GM12891 (cell line): Measurements from ENCODE around the gene PCED1B.

Experiments used
- DNase-seq: peaks from one replicate; pipeline ENCODE4 v3.0.0; 2011; ENCODE audit warnings: low spot score; ENCODE audit not compliant: insufficient read length
- FAIRE-seq: peaks from 2 replicates; lab custom pipeline; 2011; peaks lifted over from hg19 to GRCh38; lab: Jason Lieb, UNC
- PAX5 ChIP-seq: IDR thresholded peaks from 2 replicates; pipeline ENCODE4 v1.6.1; 2011; ENCODE audit warnings: low read length, moderate library complexity, mild to moderate bottlenecking; ENCODE audit not compliant: insufficient read depth, severe bottlenecking
- POLR2A ChIP-seq: IDR thresholded peaks from 2 replicates; pipeline ENCODE4 v1.6.1; 2011; ENCODE audit warnings: low read depth, low read length, control low read depth
- POLR2AphosphoS5 ChIP-seq: IDR thresholded peaks from 2 replicates; pipeline ENCODE4 v1.6.1; 2011; ENCODE audit warnings: low read depth, low read length, control low read depth
- POU2F2 ChIP-seq: IDR thresholded peaks from 2 replicates; pipeline ENCODE4 v1.6.1; 2011; ENCODE audit warnings: low read depth, mild to moderate bottlenecking, control low read depth, low read length, moderate library complexity
- SPI1 ChIP-seq: IDR thresholded peaks from 2 replicates; pipeline ENCODE4 v1.6.1; 2011; ENCODE audit warnings: low read depth, low read length, control low read depth
- TAF1 ChIP-seq: IDR thresholded peaks from 2 replicates; pipeline ENCODE4 v1.6.1; 2011; ENCODE audit warnings: low read depth, low read length, control low read depth

The PCED1B gene

DNA sequence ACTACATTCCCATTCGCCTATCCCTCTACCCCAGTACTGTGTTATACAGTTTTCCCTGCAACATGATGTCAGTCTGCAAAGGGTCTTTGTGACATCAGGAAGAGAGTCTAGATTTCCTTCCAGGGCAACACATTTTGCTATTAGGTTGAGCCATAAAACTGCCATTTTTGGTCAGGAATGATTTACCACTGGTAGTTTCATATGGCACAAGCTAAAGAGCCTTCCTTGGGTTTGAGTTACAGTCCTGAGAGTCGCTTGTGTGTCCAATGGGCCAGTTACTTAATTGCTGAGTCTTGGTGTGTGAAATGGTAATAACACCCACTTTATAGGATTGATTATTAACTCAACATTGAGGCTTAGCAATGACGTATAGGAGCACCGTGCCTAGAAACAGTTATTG lies 23.0 kb downstream of the PCED1B start:
- TF ChIP-seq POLR2AphosphoS5 (no peak), PAX5 (no peak), POU2F2 (no peak), TAF1 (no peak), POLR2A (no peak), SPI1 (no peak)

DNA sequence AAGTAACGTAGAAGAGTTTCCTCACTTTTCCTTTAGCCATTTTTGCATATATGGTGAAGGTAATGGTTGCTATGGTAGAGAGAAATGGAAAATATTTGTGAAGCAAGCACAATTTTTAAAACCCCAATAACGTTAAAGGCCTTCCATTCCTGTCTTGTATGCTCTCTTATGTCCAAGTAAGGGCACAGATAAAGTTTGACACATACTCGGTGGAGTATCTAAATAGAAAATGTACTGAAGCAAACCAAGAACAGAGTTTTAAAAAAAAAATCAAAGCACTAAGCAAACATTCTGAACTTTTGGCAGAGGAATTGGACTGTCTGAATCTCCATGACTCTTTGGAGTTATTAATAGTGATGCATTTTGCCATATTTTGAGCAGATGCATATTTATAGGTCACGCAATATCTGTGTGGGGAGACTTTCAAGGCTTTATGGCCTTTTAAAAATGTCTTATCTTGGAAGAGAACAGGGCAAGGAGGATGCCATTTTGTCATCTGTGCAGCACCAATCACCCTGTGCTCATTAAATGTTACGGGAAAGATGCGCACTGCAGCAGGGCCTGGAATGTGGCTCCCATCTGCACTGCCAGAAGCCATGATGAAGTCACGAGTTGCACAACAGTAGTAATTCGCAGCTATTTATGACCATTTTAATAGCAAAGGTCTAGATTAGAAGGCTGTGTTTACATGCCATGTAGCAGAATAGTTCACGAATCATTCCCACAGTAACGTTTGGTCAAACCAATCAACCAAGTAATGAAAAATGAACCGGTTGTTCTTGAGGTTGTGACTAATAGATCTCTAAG lies 23.6 kb downstream of the PCED1B start:
- no peak for TF ChIP-seq TAF1
- no peak for FAIRE-seq

More for the DNA sequence above, 23.0 kb downstream of the PCED1B start:
- DNase-seq: no peak
- FAIRE-seq: no peak

DNA sequence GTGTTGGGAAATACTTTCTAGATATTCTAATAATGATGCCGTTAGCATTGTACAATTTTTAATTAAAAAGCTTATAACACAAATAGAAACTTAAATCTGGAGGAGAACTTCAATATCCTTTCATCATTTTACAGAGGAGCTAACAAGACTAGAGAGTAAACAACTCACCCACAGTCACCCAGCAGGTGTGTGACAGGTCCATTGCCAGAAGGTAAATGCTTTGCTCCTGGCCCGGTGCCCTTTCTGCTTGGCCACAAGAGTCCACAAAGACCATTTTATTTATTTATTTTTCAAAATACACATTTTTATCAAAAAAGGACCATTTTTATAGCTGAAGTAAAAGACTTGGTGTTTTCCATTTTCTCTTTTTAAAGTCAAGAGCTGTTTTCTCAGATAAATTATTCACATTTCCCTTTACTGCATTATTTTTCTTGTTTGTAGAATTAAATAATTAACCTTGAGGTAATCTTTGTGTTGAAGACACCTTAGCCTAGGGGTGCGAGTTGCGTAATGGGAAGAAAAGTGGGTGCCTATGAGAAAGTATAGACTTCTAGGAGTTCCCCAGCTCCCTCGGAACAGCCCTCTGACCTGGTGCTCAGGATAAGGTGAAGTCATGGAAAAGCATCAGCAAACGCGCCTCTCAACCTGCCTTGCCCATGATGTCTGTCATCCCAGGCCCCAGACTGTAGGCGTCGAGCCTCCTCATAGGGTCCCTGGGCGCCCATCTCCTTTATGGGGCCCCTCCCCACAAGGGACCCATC lies 26.7 kb downstream of the PCED1B start:
- DNase-seq (no peak), FAIRE-seq (no peak)
- TF ChIP-seq SPI1 (no peak), POLR2A (no peak), POU2F2 (no peak), POLR2AphosphoS5 (no peak), PAX5 (no peak), TAF1 (no peak)

More for the DNA sequence above, 23.6 kb downstream of the PCED1B start:
- DNase-seq: no peak

DNA sequence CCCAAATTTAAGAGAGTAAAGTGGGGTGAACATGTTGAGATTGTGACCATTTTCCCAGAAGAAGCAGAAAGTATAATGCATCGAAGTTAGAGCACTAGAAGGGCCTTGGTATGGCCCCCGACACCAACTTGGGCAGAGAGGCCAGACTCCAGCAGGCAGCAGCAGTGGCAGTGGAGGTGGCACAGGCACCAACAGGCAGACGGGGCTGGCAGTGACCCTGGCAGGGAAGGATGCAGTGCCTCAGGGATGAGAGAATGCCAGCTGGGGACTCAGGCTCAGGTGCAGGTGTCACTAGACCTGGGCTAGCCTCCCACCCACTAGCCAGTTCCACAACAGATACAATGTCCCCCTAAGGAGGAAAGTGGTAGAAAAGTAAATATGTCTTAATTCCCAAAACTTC lies 28.0 kb downstream of the PCED1B start:
- FAIRE-seq (no peak), DNase-seq (no peak)
- TF ChIP-seq PAX5 (no peak), POLR2A (no peak), POLR2AphosphoS5 (no peak), TAF1 (no peak), SPI1 (no peak), POU2F2 (no peak)

DNA sequence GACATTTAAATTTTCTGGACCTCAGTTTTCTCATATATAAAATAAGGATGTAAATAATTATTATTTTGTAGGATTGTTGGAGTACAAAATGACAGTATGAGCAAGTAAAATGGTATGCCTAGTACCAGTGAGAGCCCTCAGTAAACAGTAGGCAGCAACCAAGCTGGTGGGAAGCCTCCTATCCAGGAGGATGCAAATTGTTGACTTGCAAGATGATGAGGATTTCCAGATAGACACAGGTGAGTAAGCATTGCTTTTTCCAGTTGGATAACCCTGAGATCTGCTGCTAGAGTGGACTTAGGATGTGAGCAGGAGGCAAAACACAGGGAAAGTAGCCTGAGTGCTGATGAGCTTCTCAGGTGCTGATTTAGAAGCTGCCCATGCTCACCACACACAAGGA lies 28.5 kb downstream of the PCED1B start:
- TF ChIP-seq SPI1 (no peak), PAX5 (no peak), POLR2AphosphoS5 (no peak), TAF1 (no peak), POU2F2 (no peak), POLR2A (no peak)
- no peak for FAIRE-seq
- DNase-seq: no peak

DNA sequence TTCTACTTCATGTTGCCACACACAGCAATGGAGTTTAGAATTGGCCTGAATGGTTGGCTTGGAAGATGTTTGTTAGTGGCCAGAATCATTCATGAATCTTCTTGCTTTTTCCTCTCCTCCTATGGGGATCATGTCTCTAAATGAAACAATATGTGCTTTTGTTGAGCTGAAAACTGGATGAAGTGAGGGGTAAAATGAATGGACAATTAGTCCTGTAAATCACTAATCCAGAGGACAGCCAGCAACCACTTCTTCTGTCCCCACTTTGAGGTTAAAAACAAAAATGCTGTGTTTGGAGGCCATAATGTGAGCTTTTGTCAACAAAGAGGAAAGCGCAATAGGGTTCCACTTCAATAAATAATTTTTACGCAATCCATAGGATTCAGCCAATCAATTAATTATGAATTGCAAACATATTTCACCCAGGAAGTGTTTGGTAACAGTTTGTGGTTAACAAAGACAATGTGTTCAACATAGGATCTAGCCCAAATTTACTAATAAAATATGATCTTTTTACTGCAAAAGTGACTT lies 30.7 kb downstream of the PCED1B start:
- DNase-seq: no peak
- no peak for FAIRE-seq
- TF ChIP-seq PAX5 (no peak), POLR2A (no peak), POLR2AphosphoS5 (no peak), TAF1 (no peak), SPI1 (no peak), POU2F2 (no peak)

DNA sequence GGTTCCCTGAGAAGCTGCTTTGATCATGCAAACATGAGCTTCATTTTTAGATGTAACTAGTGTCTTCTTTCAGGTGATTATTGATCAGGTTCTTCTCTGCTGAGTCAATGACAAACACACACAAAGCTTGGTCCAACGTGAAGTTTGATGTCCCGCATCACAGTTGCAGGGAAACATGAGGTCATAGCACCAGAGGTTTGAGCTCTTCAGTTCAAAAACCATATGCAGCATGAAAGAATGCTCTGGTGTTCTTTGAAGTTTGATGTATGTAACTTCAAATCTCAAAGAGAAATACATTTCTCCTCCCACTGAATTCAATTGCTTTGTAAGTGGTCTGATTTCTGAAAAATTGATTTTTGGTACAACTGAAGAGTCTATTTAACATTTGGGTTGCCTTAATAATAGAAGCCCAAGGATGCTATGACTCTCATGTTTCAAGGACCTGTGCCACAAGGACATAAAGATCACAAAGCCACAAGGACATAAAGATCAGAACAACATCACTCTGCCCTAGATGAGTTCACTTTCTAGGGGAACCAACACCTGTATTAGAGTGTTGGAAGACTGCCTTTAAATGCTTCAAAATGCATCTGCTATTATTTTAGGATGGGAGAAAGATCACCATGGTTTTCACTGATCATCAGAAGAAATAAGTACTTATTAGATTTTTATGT lies 31.4 kb downstream of the PCED1B start:
- FAIRE-seq (no peak), DNase-seq (no peak)
- TF ChIP-seq POU2F2 (no peak), TAF1 (no peak), POLR2AphosphoS5 (no peak), POLR2A (no peak), PAX5 (no peak), SPI1 (no peak)

DNA sequence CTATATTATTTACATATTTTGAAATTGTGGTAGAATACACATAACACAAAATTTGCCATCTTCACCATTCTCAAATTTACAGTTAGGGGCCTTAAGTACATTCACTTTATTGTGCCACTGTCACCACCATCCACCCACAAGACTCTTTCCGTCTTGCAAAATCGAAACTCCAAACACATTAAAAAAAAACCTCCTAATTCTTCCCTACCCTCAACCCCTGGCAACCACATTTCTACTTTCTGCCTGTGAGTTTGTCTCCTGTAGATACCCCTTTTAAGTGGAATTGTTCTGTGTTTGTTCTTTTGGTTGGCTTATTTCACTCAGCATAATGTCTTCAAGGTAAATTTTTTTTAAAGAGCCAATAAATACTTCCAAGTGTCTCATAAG lies 32.0 kb downstream of the PCED1B start:
- no peak for TF ChIP-seq POLR2A
- TF ChIP-seq TAF1: no peak
- TF ChIP-seq SPI1: no peak
- TF ChIP-seq POLR2AphosphoS5: no peak
- TF ChIP-seq POU2F2: no peak
- no peak for TF ChIP-seq PAX5
- FAIRE-seq (no peak), DNase-seq (no peak)

DNA sequence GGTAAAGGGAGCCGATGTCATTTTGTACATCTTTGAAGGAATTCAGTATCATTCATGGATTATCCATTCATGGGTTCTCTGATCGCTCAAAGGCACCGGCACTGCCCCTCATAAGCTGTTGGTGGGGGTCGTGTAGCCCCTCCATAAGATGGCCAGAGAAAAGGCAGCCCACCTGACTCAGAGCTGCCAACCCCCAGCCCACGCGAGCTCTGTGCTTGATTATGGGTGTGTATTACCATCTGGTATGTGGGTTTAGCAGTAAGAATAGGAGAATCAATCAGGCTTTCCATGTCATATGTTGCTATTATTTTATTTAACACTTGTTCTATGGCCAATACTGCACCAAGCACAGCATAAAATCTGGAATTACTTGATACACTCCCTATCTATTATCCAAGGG lies 32.4 kb downstream of the PCED1B start:
- FAIRE-seq (no peak), DNase-seq (no peak)
- TF ChIP-seq POLR2A (no peak), TAF1 (no peak), POU2F2 (no peak), POLR2AphosphoS5 (no peak), SPI1 (no peak), PAX5 (no peak)
